T-helper 1 cell treated with Interleukin-12 subunit alpha and Interleukin-12 subunit beta and Interleukin-4 antibody, amounts not matched to agents 30 ng/mL and 1 ng/mL, for 36 hours (primary cell): Measurements from ENCODE around the gene ADGRA3. TPM values are rescaled to one million over a fixed set of nuclear protein-coding genes. Genes with fewer than 3 reads are reported as not detected.

Experiments used
- intact Hi-C: fragments of 100-400 bp; cut with micrococcal nuclease; formaldehyde crosslinking; loops from one replicate; pipeline ENCODE4 v1.15.1; 2024
- total RNA-seq: library from RNA; stranded (reverse); gene quantifications from 2 replicates; pipeline ENCODE4 v1.2.3, GENCODE V29; 2022

Gene ADGRA3
- total RNA-seq, 1 donor from 2014 or later = 5.1 TPM

DNA sequence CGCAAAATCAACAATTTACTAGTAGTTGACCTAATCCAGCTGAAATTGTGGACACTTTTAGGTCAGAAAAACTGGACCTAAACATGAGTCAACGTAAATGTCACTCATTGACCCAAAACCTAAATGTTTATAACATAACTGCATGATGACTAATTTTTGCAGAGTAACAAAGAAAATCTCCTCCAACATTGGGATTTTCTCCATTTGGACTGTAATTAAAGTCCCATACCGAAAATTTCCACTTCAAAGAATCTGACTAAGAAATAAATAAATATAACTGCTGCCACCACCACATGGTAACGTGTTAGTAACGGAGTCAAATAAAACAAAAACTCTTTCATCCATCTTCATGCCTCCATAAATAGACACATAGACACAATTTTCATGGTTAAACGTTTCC lies 1.9 kb downstream of the ADGRA3 start:
- intact Hi-C loops = loop anchor here (2.0 to 10.0 kb wide), 2 partner anchors 177 to 279 kb away; no protein-coding TSS in a partner anchor

DNA sequence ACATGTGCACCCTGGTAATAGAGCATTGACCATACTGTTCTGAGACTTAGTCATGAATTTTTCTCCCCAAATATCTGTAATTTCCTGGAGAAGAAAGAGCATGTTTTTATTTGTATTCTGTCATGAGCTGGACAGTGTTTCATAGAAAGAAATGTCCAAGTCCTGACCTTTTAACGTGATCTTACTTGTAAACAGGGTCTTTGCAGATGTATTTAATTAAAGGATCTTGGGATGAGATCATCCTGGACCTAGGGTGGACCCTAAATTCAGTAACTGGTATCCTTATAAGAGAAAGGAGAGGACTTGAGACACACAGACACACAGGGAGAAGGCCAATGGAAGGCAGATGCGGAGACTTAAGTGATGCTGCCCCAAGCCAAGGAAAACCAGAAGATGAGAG lies 3.6 kb downstream of the ADGRA3 start:
- intact Hi-C loops = loop anchor here (10.0 kb wide), 1 partner anchor 278 kb away; no protein-coding TSS in a partner anchor

GRCh38 chr4:22510750-22511149 lies 5.1 kb downstream of the ADGRA3 start:
- intact Hi-C loops = loop anchor here (10.0 kb wide), 1 partner anchor 276 kb away; no protein-coding TSS in a partner anchor

GRCh38 chr4:22508376-22508775 lies 7.5 kb downstream of the ADGRA3 start:
- intact Hi-C loops = no loop called here

DNA sequence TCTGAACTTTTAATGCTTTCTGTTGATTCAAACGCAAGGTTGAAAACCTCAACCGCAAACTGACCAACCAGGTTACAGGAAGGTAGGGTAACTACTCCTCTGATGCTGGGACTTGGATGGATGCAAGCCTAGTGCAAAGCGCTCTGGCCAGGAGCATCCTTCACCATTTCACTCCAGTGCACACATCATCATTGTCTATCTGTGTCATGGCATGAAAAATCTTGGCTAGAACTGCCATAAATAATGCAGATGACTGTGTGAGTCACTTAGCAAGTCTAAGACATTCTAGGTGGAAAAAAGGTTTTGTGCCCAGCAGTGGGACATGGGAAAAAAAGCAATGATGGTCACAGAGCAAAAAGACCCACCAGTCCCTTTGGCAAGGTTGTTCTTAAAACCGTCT lies 10.9 kb downstream of the ADGRA3 start:
- intact Hi-C loops = no loop called here

- intact Hi-C loops = no loop called here
Observed at GRCh38 chr4:22504447-22504846, 11.4 kb downstream of the ADGRA3 start.

GRCh38 chr4:22502895-22503814 lies 12.7 kb downstream of the ADGRA3 start:
- intact Hi-C loops = no loop called here

GRCh38 chr4:22501715-22502095 lies 14.2 kb downstream of the ADGRA3 start:
- intact Hi-C loops = no loop called here

DNA sequence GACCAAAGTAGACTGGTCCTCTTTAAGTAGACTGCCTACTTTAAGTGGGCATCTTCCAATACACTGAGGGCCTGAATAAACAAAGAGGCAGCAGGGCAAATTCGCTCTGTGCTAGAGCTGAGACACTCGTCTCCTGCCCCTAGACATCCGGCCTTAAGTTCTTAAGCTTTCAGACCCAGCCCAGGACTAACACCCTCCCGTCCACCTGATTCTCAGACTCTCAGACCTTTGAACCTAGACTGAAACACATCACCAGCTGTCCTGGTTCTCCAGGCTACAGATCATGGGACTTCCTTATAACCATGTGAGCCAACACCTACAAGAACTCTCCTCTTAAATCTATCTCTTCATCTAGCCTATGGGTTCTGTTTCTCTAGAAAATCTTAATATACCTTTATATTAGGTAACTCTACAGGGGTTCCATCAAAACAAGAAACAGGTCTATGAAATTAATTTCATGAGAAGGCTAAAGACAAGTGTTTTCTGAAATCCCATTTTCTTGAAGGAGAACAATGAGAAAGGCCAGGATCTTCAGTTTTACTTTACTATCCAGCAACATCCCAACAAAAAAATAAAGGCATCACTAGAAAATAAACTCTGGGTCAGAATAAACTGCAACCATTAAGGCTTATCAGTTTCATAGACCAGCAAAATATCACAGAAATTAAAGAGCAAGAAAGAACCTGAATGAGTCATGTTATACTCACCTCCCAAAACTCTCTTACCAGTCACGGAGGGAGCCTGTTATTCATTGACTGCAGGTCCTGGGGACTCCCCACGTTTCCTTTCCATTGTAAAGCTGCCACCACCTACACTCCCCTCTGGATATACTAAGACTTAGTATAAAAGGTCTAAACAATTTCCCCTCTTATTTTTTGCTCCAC lies 14.8 kb downstream of the ADGRA3 start:
- intact Hi-C loops = no loop called here

DNA sequence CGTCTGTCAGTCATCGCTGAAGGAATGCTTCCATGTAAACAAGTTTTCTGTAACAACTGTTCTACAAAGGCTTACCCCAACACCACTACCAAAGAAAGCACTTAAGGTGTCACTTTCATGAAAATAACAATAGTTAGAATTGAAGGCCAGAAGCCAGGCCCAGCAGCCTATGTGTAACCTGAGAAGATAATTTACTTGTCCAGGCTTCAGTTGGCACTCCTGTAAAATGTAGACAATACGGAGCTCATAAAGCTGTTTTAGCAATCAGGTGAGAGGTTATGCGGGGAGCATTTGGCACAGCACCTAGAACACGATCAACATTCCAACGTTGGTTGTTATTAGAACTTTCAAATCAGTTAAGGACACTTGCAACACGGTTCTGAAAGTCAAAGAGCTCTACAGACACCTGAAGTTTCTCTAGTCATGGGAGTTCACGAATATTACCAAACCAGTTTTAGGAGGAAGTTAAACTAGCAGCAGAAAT lies 15.7 kb downstream of the ADGRA3 start:
- intact Hi-C loops = no loop called here

DNA sequence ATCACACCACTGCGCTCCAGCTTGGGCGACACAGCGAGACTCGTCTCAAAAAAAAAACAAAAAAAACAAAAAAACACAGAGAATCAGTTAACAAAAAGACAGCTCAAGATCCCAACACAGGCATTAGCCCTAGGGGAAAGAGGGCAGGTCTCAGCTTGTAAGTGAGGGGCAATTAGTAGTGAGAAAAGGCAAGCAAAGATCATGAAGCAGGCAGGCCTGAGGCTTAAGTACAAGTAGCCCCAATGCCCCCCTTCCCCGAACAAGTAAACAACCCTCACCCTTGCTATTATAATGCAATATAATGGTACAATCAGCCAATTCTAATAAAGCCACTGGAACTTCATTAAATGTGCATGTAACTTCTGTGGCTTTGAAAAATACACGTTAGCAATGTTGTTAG lies 17.0 kb downstream of the ADGRA3 start:
- intact Hi-C loops = no loop called here

DNA sequence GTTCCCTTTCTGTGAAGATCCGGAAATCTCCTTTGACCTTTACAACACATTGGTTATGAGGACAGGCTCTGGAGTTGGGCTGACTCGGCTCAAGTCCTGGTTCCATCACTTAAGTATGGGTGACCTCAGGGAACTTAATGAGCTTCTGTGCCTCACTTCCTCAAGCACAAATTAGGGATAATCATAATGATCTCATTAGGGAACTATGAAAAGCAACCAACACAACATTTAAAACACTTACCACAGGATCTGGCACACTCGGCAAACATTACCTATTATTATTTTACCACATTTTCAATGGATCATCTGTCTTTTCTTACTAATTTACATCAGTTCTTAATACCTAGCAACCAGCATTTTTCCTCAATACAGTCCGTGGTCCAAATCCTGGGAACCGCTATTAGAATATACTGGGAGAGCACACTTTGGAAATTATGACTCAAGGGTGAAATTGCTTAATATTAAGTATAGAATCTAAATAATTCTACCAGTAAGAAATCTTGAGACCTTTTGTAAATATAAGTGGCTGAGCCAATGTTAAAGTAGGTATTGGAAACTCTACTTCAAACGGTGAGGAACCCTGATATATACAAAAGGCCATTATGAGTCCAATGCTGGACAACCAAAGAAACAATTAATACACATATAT lies 19.6 kb downstream of the ADGRA3 start:
- intact Hi-C loops = no loop called here

DNA sequence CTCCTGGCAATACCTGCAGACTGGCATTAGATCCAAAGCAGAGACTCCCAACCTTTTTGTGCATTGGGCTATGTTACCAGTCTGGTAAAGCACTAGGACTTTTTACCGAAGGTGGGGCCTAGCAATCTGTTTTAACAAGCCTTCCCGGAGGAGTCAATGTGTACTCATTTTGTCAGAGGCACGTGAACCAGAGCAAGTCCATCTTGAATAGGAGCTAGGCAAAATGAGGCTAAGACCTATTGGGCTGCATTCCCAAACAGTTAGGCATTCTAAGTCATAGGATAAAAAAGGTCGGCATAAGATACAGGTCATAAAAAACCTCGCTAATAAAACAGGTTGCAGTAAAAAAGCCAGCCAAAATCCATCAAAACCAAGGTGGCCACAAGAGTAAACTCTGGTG lies 22.3 kb downstream of the ADGRA3 start:
- intact Hi-C loops = no loop called here

GRCh38 chr4:22492987-22493386 lies 22.9 kb downstream of the ADGRA3 start:
- intact Hi-C loops = no loop called here

DNA sequence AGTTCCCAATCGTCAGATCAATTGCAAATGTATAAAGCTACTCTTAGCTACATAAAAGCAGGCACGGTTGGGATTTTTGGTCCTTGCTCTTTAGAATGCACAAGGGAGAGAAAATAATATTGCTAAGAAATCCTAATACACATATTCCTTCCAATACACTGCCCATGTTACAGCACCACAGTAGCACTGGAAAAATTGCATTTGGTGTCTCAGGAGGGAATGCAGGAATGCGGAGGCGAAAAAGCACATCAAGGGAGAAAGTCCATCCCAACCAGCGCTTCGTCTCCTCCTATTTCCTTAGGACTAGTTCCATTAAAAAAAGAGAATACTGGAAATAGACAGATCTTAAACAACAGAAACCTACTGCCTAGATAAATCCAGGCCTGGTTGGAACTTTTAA lies 23.9 kb downstream of the ADGRA3 start:
- intact Hi-C loops = no loop called here

- intact Hi-C loops = no loop called here
Observed at GRCh38 chr4:22490718-22491315, 25.0 kb downstream of the ADGRA3 start.

DNA sequence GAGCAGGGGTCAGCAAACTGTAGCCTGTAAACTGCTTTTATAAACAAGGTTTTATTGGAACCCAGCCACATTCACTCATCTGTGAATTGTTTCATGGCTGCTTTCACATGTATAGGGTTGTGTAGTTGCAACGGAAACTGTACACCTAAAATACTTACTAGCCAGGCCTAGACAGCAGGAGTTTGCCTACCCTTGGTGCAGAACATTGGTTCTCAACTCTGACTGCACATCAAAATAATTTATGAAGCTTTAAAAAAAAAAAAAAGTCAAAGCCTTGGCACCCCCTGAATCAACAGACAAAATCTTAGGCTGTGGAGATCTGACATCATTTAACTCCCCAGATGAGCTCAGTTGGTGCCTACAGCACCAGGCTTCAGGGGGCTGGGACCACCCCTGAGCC lies 27.8 kb downstream of the ADGRA3 start:
- intact Hi-C loops = no loop called here

DNA sequence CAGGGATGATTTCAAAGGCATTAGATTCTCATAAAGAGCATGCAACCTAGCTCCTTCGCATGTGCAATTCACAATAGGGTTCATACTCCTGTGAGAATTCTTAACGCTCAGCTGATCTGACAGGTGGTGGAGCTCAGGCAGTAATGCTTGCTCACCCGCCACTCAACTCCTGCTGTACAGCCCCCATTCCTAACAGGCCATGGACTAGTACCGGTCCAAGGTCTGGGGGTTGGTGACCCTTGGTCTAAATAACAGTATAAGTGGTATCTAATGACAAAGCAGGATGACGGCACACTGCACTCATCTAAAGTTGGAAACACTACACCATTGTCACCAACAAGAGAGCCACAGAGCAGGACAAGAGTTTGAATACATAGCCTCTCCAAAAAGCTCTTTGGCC lies 28.5 kb downstream of the ADGRA3 start:
- intact Hi-C loops = no loop called here

GRCh38 chr4:22486276-22486675 lies 29.6 kb downstream of the ADGRA3 start:
- intact Hi-C loops = no loop called here

DNA sequence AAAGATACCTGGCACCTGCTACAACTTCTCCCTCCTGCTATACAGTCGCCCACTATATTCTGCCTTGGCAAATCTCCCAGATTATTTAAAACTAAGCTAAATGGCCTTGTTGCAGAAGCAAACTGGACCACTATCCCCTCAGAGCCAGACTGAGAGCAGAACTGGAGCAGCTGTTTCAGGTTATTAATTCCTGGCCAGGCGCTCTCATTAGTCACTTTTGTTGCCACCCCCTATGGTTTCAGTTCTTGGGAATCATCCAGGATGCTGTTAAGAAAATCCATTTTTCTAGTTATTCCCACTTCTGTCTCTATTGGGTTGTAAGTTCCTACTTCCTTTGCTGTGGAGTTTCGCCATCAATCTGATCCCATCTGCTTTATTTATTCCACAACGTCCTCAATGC lies 30.1 kb downstream of the ADGRA3 start:
- intact Hi-C loops = no loop called here

GRCh38 chr4:22483551-22483981 lies 32.3 kb downstream of the ADGRA3 start:
- intact Hi-C loops = no loop called here
